Lung (tissue), 12 donors: ENCODE data around the gene PITRM1. TPM values are rescaled to one million over a fixed set of nuclear protein-coding genes. Genes with fewer than 3 reads are reported as not detected.

ENCODE experiments used
- ATAC-seq: fragments of 200-7000 bp; cut with Tn5 transposase; one replicate; pipeline ENCODE4 v1.9.1; 2020; ENCODE audit warnings: moderate number of reproducible peaks; ENCODE audit not compliant: insufficient read depth, low FRiP score
- DNase-seq, 3 donors: peaks; one replicate each; pipeline ENCODE4 v3.0.0-alpha.2; 2013 to 2017
- H3K27ac ChIP-seq, 2 donors: one replicate each; pipeline ENCODE4 v1.5.1; 2013; ENCODE audit warnings: mild to moderate bottlenecking in 2 of 2, moderate library complexity in 2 of 2, control low read depth in 1 of 2, inconsistent platforms in 1 of 2, low read depth in 1 of 2, low read length in 1 of 2
- H3K27me3 ChIP-seq, 3 donors: one replicate each; pipeline ENCODE4 v1.5.1; 2013; ENCODE audit warnings: low read length in 2 of 3; ENCODE audit not compliant: control insufficient read depth in 3 of 3, insufficient read depth in 3 of 3
- H3K36me3 ChIP-seq, 4 donors: one replicate each; pipeline ENCODE4 v1.5.1; 2013; ENCODE audit warnings: low read length in 4 of 4, mild to moderate bottlenecking in 1 of 4, moderate library complexity in 1 of 4; ENCODE audit not compliant: control insufficient read depth in 4 of 4, insufficient read depth in 4 of 4
- H3K4me1 ChIP-seq, 5 donors: one replicate each; pipeline ENCODE4 v1.5.1; 2013; ENCODE audit warnings: low read length in 5 of 5, mild to moderate bottlenecking in 2 of 5, moderate library complexity in 1 of 5; ENCODE audit not compliant: control insufficient read depth in 5 of 5, insufficient read depth in 5 of 5
- H3K4me3 ChIP-seq: one replicate; pipeline ENCODE4 v1.5.1; 2013; ENCODE audit warnings: mild to moderate bottlenecking, control low read depth, moderate library complexity
- H3K9ac ChIP-seq, 2 donors: one replicate each; pipeline ENCODE4 v1.5.1; 2013; ENCODE audit warnings: low read length in 2 of 2, control low read depth in 1 of 2; ENCODE audit not compliant: insufficient read depth in 1 of 2
- H3K9me3 ChIP-seq, 4 donors: one replicate each; pipeline ENCODE4 v1.5.1; 2013; ENCODE audit warnings: low read length in 3 of 4, mild to moderate bottlenecking in 1 of 4, moderate library complexity in 1 of 4; ENCODE audit not compliant: control insufficient read depth in 4 of 4, insufficient read depth in 3 of 4
- CTCF ChIP-seq: IDR thresholded peaks from 2 replicates; pipeline ENCODE4 v1.5.1; 2012; ENCODE audit warnings: mild to moderate bottlenecking; ENCODE audit errors: control extremely low read depth, extremely low read depth
- WGBS, 2 donors: extraction: QIAGEN DNeasy Blood & Tissue Kit; methylation state at CpG; one replicate each; pipeline ENCODE4 v1.1.7; 2013; 5-methylcytosine and 5-hydroxymethylcytosine counted together
- polyA plus RNA-seq, 2 donors: library from polyadenylated mRNA; stranded (reverse); fragments of 200-250 nt; gene quantifications; one replicate each; pipeline ENCODE4 v1.2.1, GENCODE V29; 2013
- total RNA-seq, 2 donors: library from RNA; depleted of rRNA in 1 of 2; stranded (reverse); fragments of >200 nt in 1 of 2; gene quantifications; one replicate each; pipeline ENCODE4 v1.2.1, GENCODE V29; 2014 to 2021
- donor health status: control.
- donor health status: control.
- donor health status: Bipolar disorder and iron deficiency.
- donor health status: healthy.
- donor health status: DM: yes; HTN: yes; CAD: no.

PITRM1 gene
- total and polyA plus RNA-seq, 4 donors, result 46.5 to 88.5 (median 60.7) TPM

GRCh38 chr10:3162533-3162932 lies 10.0 kb downstream of the PITRM1 start:
- H3K36me3 ChIP-seq, result peaks cover 51 to 67% (median 55%) of the 10 kb centered on the region in 4 donors
- H3K9me3 ChIP-seq, result peaks cover 0 to 2% (median 0%) of the 10 kb centered on the region in 4 donors
- no peak for ATAC-seq

DNA sequence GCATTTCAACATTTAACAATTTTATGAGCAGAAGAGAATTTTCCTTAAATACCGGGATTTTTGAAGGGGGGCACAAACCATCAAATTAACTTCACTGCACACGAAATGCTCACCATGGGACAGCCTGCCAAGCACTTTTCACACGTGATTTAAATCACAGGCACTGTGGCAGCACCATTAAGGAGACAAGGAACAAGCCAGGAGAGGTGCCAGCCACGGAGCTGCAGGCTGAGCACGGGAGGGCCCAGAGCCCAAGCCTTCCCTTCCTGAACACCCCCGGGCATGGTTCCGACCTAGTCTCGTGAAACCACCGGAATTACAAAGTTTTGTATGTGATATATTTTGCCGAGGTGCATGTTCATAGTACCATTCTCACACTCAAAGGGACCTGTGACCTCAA lies 13.4 kb downstream of the PITRM1 start:
- Histone ChIP-seq H3K27ac (no peak overlapping the region), H3K9me3 (peaks cover 0 to 2% (median 0%) of the 10 kb centered on the region in 4 donors), H3K4me1 (no peaks in the 10 kb centered on the region), H3K36me3 (peaks cover 29 to 50% (median 50%) of the 10 kb centered on the region in 4 donors), H3K9ac (no peak overlapping the region), H3K27me3 (no peaks in the 10 kb centered on the region), H3K4me3 (no peak overlapping the region)
- no peak for ATAC-seq
- no peak for DNase-seq
- WGBS, 2 donors, result 95 to 96% methylated on average over 10 of the region's 10 CpGs
- no peak for TF ChIP-seq CTCF

More at GRCh38 chr10:3162533-3162932, 10.0 kb downstream of the PITRM1 start:
- Histone ChIP-seq H3K27me3 (no peaks in the 10 kb centered on the region), H3K27ac (no peak overlapping the region), H3K4me3 (no peak overlapping the region), H3K4me1 (no peaks in the 10 kb centered on the region), H3K9ac (no peak overlapping the region)
- 94 to 97% methylated on average over 9 of the region's 9 CpGs for WGBS, 2 donors
- no peak for DNase-seq
- no peak for TF ChIP-seq CTCF

- no peak for ATAC-seq
Measured at GRCh38 chr10:3154666-3155065, 17.9 kb downstream of the PITRM1 start.

More at GRCh38 chr10:3154666-3155065, 17.9 kb downstream of the PITRM1 start:
- Histone ChIP-seq H3K27ac (no peak overlapping the region), H3K36me3 (peaks cover 23 to 58% (median 47%) of the 10 kb centered on the region in 4 donors), H3K9me3 (no peaks in the 10 kb centered on the region), H3K4me1 (no peaks in the 10 kb centered on the region), H3K4me3 (no peak overlapping the region), H3K9ac (no peak overlapping the region), H3K27me3 (no peaks in the 10 kb centered on the region)
- WGBS, 2 donors, result 96 to 98% methylated on average over 10 of the region's 10 CpGs
- no peak for DNase-seq
- no peak for TF ChIP-seq CTCF
